NCI-H2227 (cell line): ENCODE measurements around the gene CYP46A1.
"Not testable (repeated sequence)": the region's sequence is repeated elsewhere in the genome, so short reads cannot be mapped to it uniquely, and the experiment has no call there.

Experiments used
- DNase-seq: peaks from one replicate; lab custom pipeline; 2025; ENCODE audit not compliant: unreplicated experiment; lab: John Stamatoyannopoulos, UW

CYP46A1 gene

GRCh38 chr14:99755629-99756603 is 71.8 kb downstream of the CYP46A1 start:
- DNase-seq = no peak

- DNase-seq = no peak
Observed at GRCh38 chr14:99756796-99757195, 72.7 kb downstream of the CYP46A1 start.

- no peak for DNase-seq
Observed at GRCh38 chr14:99757331-99758070, 73.4 kb downstream of the CYP46A1 start.

DNA sequence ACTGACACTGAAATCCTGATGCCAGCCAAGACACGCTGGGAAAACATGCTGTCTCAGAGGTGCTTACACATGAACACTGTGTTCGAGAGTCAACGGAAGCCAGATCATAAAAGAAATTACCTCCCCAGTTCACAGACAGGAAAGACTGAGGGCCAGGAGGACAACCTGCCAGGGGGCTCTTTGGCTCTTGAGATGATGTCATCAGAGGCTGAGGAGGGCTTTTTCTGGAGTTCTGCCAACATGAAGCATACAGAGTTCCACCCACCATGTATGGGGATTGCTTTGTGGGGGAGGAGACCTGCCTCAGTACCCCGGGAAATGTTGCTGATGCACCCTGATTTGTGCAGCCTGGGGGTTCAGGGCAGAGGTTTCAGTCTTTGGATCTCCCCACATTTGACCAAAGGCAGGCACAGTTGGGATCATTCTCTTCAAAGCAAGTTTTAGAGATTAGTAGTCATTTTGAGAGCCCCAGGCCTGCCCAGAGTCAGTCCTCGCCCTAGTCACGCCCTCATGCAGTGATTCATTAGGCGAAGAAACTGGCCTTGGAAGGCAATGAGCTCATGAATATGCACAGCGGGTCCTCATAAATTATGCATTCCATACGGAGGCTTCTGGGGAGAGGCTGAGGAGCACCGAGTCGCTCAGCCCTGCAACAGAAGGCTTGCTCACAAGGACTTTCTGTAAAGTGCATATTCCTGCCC is 74.2 kb downstream of the CYP46A1 start:
- no peak for DNase-seq

DNA sequence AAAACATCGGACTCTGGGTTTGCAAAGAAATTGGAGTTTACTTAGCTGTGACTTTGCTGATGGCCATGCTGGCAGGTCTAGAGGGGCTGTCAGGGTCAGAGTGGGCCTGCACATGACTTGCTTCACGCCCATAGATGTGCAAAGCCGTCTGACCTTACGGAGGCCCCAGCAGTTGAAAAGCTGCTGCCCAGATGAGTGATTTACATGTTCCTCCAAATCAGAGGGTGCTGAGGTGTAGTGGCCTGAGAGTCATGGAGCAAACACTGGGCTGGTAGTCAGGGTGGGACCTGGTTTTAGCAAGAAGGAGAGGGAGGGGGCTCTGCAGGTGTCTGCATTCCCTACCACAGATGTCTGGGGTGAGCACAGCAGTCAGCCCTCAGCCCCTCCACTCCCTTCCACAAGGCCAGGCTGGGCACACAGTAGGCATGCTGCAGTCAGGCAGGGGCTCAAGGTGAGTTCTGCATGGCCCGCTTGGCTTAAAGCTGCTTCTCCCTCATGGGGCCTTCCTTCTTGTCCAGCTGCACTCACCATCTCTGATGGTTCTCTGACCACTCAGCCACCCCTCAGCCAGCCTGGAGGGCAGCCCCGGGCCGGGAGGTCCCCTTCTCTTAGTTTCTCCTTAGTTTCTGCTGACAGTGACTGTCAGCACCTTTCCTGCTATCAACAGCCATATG is 74.9 kb downstream of the CYP46A1 start:
- no peak for DNase-seq

DNA sequence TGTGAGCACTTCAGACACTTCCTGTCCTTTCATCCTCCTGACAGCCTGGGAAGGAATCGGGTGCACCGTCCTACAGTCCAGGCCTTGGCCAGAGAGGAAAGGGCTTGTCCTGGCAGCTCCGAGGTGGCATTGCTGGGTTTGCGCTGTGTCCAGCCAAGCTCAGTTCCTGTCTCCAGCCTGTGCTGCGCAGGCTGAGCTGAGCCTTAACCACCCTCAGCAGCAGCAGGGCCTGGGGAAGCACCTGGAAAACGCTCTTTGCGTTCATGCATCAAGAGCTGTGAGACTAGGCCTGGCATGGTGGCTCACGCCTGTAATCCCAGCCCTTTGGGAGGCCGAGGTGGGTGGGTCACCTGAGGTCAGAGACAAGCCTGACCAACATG is 75.4 kb downstream of the CYP46A1 start:
- DNase-seq = no peak

DNA sequence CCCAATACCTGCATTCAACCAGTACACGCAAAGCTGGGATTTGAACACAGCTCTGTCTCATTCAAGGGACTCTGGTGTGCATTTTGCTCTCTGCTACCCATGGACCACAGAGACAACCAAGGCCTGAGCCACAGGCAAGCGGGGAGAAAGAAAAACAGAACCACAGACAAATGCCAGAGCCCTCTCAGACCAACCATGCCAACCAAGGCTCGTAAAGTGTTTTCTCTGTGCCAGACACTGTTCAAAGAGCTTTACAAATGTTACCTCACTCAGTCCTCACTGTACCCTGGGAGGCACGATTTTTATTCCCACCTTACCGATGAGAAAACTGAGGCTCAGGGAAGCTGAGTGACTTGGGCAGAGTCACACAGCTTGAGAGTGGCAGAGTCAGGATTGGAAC is 76.7 kb downstream of the CYP46A1 start:
- no peak for DNase-seq

- DNase-seq = not testable (repeated sequence)
Observed at GRCh38 chr14:99762911-99763310, 78.8 kb downstream of the CYP46A1 start.

DNA sequence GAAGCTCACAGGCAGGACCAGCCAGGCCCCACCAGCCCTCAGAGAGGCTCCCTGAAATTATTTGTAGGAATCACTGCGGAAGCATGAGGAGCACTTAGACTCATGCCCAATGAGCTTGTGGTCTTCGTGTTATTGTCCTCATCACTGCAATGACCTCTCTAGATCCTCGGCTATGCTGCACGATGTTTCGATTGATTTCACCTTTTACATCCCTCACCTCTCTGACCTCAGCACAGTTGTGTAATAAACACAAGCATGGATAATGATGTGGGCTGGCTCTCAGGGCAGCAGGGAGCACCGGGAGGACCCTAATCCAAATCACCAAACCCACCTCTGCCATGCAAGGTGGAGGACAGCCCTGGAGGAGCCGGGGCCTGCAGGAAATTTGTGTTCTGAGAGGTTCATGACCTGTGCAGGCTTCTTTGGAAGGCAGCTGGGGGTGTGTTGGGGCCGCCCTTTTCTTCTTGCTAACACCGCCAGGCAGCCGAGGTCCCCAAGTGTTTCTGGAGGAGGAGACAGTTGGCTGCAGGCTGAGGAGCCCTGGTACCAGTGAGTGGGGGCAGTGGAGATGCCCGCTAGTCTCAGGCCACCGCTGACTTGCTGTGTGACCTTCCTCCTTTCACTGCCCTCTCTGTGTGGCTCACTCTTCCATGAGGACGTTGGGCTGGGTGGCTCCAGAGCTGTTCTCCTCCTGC is 79.6 kb downstream of the CYP46A1 start:
- DNase-seq = no peak

GRCh38 chr14:99764222-99764706 is 80.2 kb downstream of the CYP46A1 start:
- no peak for DNase-seq

DNA sequence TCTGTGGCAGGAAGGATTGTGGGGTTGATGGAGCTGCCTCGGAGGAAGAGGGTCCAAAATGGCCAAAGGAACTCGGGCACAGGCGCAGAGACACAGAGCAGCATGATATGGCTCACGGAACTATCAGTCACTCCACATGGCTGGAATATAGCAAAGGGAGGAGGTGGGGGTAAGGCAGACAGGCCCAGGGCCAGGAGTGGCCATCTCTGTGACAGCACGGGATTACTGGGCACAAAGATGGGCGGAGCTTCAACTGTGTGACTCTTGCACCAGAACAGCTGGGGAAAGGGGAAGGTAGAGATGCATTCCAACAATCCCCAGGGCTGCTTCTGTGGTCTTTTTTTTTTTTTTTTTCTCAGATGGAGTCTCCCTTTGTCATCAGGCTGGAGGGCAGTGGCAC is 84.3 kb downstream of the CYP46A1 start:
- DNase-seq = no peak

DNA sequence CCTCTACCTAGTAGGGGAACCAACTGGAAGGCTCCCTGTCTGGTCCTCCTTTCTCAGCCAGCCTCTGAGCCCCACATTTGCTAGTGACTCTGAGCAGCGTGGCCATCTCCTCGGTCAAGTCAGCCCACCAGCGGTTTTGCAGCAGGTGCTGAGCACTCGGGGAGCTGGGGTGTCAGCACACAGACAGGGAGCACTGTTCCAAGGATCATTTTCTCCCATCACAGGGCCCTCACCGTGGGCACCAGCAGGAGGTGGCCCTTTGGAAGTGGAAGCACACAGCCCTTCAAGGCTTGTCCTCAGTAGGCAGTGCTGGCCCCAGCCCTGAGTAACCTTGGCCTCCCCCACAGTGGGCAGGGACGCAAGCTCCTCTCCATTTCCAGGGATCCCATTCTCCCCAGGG is 85.0 kb downstream of the CYP46A1 start:
- no peak for DNase-seq

DNA sequence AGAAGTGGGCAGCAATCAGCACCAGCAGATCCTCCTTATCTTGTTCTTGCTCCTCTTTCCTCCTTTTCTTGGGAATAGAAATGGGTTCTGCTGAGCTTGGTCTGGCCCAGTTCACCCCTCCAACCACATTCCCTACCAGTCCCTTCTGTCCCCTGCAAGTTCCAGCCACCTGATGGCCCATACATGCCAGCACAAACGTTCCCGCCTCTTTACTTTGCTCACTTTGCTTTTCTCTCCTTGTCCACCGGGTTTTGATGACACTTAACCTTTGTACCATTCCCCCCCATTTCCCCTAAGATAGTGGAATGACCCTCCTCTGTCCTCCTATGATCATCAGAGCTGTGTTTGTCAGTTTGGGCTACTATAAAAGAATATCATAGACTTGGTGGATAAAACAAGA is 85.7 kb downstream of the CYP46A1 start:
- no peak for DNase-seq

- DNase-seq = no peak
Observed at GRCh38 chr14:99772371-99773283, 88.5 kb downstream of the CYP46A1 start.

- no peak for DNase-seq
Observed at GRCh38 chr14:99773521-99774497, 89.7 kb downstream of the CYP46A1 start.

DNA sequence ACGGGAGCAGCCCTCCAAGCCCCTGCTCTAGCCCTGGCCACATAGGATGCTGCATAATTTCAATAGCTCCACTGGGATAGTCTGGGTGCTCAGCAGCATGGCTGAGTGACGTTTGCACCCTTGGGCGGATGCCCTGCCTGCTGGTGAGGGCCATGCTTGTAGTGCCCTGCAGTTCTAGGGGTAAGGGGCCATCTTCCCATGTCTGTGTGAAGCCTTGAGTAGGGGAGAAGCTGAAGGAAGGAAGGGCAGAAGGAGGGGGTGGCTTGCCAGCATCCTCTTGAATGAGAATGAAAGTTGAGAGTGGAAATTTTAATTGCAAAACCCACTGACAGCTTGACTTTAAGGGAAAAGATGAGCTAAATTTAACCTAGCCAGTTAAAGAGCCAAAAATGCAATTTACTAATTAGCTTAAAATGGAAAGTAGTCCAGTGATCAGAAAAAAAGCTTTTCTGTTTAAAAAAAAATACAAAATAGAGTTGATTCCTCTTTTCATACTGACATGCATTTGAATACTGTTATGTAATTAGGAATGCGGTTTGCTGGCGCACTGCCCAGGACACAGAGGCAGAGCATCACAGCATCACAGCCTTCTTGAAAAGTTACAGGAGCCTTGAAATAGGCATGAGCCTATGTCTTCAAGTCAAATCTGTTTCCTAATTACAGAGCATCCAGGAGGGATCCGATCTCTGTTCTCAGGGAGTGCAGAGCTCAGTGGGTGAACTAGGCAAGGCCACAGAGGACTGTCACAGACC is 90.6 kb downstream of the CYP46A1 start:
- DNase-seq = peak; percentile 40

GRCh38 chr14:99775351-99775750 is 91.3 kb downstream of the CYP46A1 start:
- no peak for DNase-seq
